ENCODE results near the gene EIF3A. TPM values are rescaled to one million over a fixed set of nuclear protein-coding genes. Genes with fewer than 3 reads are reported as not detected.

Gene EIF3A
- total RNA-seq, 2 experiments from 2014 or later = 131 to 162 TPM

Other genes with a start within 250 kb of the EIF3A start
- under 1 TPM; 0.23 to 0.28 TPM for gene NANOS1, start 51.1 kb downstream of the EIF3A start, total RNA-seq
- 10 to 100 TPM; 41.2 to 47.4 TPM for gene DENND10, start 23.3 kb upstream of the EIF3A start, total RNA-seq
- 10 to 100 TPM; 29.9 to 33.4 TPM for gene SFXN4, start 84.9 kb upstream of the EIF3A start, total RNA-seq
- 100 to 1,000 TPM; 124 to 166 TPM for gene PRDX3, start 98.0 kb upstream of the EIF3A start, total RNA-seq
- gene GRK5, start 126.8 kb upstream of the EIF3A start, total RNA-seq = 10 to 100 TPM; 23.2 to 29.5 TPM